Muscle of leg (tissue), 11 donors: Measurements from ENCODE around the gene CLCN1. TPM values are rescaled to one million over a fixed set of nuclear protein-coding genes. Genes with fewer than 3 reads are reported as not detected.

ENCODE experiments used
- DNase-seq: peaks from one replicate; pipeline ENCODE4 v3.0.0; 2013
- H3K27ac ChIP-seq: one replicate; pipeline ENCODE4 v1.5.1; 2013; ENCODE audit warnings: mild to moderate bottlenecking, low read length, control low read depth
- H3K27me3 ChIP-seq: one replicate; pipeline ENCODE4 v1.6.1; 2013; ENCODE audit warnings: low read length; ENCODE audit not compliant: control insufficient read depth, insufficient read depth
- H3K36me3 ChIP-seq: one replicate; pipeline ENCODE4 v1.6.1; 2013; ENCODE audit warnings: low read length; ENCODE audit not compliant: control insufficient read depth, insufficient read depth
- H3K4me1 ChIP-seq: one replicate; pipeline ENCODE4 v1.6.1; 2013; ENCODE audit warnings: low read length; ENCODE audit not compliant: control insufficient read depth, insufficient read depth
- H3K4me3 ChIP-seq: one replicate; pipeline ENCODE4 v1.5.1; 2013; ENCODE audit warnings: low read length, control low read depth
- H3K9me3 ChIP-seq: replicated peaks from 2 replicates; pipeline ENCODE4 v1.6.1; 2013; ENCODE audit warnings: low read depth, low read length; ENCODE audit not compliant: control insufficient read depth
- WGBS: methylation state at CpG from one replicate; pipeline ENCODE4 v1.1.5; 2013; ENCODE audit warnings: missing lambda C conversion rate; ENCODE audit not compliant: insufficient coverage; 5-methylcytosine and 5-hydroxymethylcytosine counted together
- polyA plus RNA-seq, 8 donors: library from polyadenylated mRNA; unstranded; fragments of 120-200 nt; gene quantifications; one replicate each; pipeline versions ENCODE4 v1.2.1 to v1.2.3, GENCODE V29; 2013; ENCODE audit warnings: inconsistent platforms in 1 of 8, low replicate concordance in 1 of 8; ENCODE audit not compliant: insufficient read length in 8 of 8, insufficient read depth in 1 of 8
- total RNA-seq: library from RNA; stranded (reverse); fragments of 120-200 nt; gene quantifications from one replicate; pipeline ENCODE4 v1.2.4, GENCODE V29; 2013

CLCN1 gene
- total and polyA plus RNA-seq, 9 donors = 0.27 to 3.1 (median 1.1) TPM

- Histone ChIP-seq H3K27me3 (no peaks in the 10 kb centered on the region), H3K36me3 (peaks cover 18% of the 10 kb centered on the region), H3K27ac (no peak overlapping the region), H3K4me1 (peaks cover 32% of the 10 kb centered on the region), H3K9me3 (no peaks in the 10 kb centered on the region), H3K4me3 (no peak overlapping the region)
- no peak for DNase-seq
- 82% methylated on average over 18 of the region's 28 CpGs for WGBS
Measured at GRCh38 chr7:143396625-143397556, 81.0 kb downstream of the CLCN1 start.

GRCh38 chr7:143397710-143398530, 82.0 kb downstream of the CLCN1 start:
- no peak for DNase-seq
- H3K4me1 ChIP-seq = peaks cover 23% of the 10 kb centered on the region
- WGBS = 81% methylated on average over 10 of the region's 16 CpGs

DNA sequence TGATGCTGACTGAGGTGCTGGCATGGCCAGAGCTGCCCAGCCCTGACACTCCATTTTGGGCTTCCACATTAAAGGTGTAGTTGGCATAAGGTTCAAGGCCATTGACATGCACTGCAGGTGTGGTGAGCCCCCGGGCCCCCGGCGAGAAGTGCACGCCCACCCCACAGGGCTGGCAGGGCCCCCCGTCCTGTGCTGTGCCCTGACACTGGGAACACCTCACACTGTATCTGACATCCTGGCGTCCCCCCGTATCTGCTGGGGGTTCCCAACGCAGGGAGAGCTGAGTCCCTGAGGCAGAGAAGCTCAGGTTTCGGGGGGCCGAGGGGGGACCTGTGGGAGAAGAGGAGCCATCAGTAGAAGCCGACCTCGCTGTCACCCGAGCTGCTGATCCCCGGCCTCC, 82.7 kb downstream of the CLCN1 start:
- Histone ChIP-seq H3K4me1 (peaks cover 16% of the 10 kb centered on the region), H3K9me3 (no peaks in the 10 kb centered on the region), H3K4me3 (no peak overlapping the region), H3K27me3 (no peaks in the 10 kb centered on the region), H3K27ac (no peak overlapping the region), H3K36me3 (peaks cover 5% of the 10 kb centered on the region)
- WGBS = 88% methylated on average over 5 of the region's 14 CpGs
- DNase-seq = no peak

More at GRCh38 chr7:143397710-143398530, 82.0 kb downstream of the CLCN1 start:
- no peaks in the 10 kb centered on the region for H3K9me3 ChIP-seq
- H3K27ac ChIP-seq = no peak overlapping the region
- no peak overlapping the region for H3K4me3 ChIP-seq
- peaks cover 10% of the 10 kb centered on the region for H3K36me3 ChIP-seq
- no peaks in the 10 kb centered on the region for H3K27me3 ChIP-seq

DNA sequence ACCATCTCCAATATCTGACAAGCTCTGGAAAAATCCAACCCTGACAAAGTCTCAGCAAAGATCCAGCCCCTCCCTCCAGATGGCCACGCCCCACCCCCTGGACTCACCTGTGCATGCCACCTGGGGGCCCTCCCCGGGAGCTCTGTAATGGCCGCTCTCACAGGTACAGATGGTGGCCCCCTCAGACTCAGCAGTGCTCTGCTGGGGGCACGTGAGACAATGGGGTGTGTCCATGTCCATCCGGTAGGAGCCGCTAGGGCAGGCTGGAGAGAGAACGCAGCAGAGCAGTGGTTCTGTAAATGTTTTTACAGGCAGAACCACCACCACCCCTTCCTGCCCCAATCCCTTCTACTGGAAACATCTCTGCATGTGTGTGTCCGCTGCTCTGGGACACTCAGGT, 83.2 kb downstream of the CLCN1 start:
- Histone ChIP-seq H3K27me3 (no peaks in the 10 kb centered on the region), H3K36me3 (peaks cover 5% of the 10 kb centered on the region), H3K4me3 (no peak overlapping the region), H3K27ac (no peak overlapping the region), H3K4me1 (peaks cover 14% of the 10 kb centered on the region), H3K9me3 (no peaks in the 10 kb centered on the region)
- 84% methylated on average over 6 of the region's 8 CpGs for WGBS
- no peak for DNase-seq

- H3K27me3 ChIP-seq = no peaks in the 10 kb centered on the region
- 90% methylated on average over 16 of the region's 20 CpGs for WGBS
Measured at GRCh38 chr7:143399642-143400041, 83.7 kb downstream of the CLCN1 start.

DNA sequence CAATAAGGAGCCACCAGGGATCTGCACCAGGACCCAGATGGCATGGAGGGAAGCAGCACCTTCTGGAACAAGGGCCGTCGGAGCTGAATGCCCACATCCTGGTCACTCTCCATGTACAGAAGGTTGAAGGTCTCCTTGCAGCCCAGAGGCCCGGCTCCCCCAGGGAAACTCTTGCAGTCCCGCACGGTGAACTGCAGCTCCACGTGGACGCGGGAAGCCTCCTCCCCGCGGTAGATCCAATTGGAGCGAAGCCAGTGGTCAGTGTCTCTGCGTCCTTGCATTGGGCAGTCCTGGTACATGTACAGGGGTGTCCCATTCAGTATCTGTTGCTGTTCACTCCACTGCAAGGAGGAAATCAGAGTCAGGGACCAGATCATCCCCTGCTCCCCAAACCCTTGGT, 85.4 kb downstream of the CLCN1 start:
- H3K4me3 ChIP-seq = no peak overlapping the region
- H3K36me3 ChIP-seq = peaks cover 5% of the 10 kb centered on the region
- no peaks in the 10 kb centered on the region for H3K27me3 ChIP-seq
- no peak overlapping the region for H3K27ac ChIP-seq
- no peaks in the 10 kb centered on the region for H3K9me3 ChIP-seq
- WGBS = 82% methylated on average over 12 of the region's 12 CpGs
- DNase-seq = no peak
- peaks cover 15% of the 10 kb centered on the region for H3K4me1 ChIP-seq

More at GRCh38 chr7:143399642-143400041, 83.7 kb downstream of the CLCN1 start:
- Histone ChIP-seq H3K9me3 (no peaks in the 10 kb centered on the region), H3K4me1 (peaks cover 14% of the 10 kb centered on the region), H3K4me3 (no peak overlapping the region), H3K36me3 (peaks cover 5% of the 10 kb centered on the region), H3K27ac (no peak overlapping the region)
- no peak for DNase-seq

Other genes starting within 250 kb of the CLCN1 start
- not detected for gene PIP, start 184.0 kb upstream of the CLCN1 start, total RNA-seq
- not detected for gene PIP, start 184.0 kb upstream of the CLCN1 start, polyA plus RNA-seq
- not detected for gene TAS2R39, start 132.7 kb upstream of the CLCN1 start, total RNA-seq
- under 1 TPM in 1 of 8 donors, not detected in 7; 0.32 TPM for gene TAS2R39, start 132.7 kb upstream of the CLCN1 start, polyA plus RNA-seq
- not detected for gene TAS2R40, start 94.1 kb upstream of the CLCN1 start, total RNA-seq
- not detected for gene TAS2R40, start 94.1 kb upstream of the CLCN1 start, polyA plus RNA-seq
- gene GSTK1, start 52.7 kb upstream of the CLCN1 start, total RNA-seq = 80.2 TPM
- gene GSTK1, start 52.7 kb upstream of the CLCN1 start, polyA plus RNA-seq = 10 to 100 TPM; 77.2 to 98.4 (median 84.7) TPM
- gene TMEM139, start 31.2 kb upstream of the CLCN1 start, total RNA-seq = 0.40 TPM
- gene TMEM139, start 31.2 kb upstream of the CLCN1 start, polyA plus RNA-seq = 1 to 10 TPM in 4 of 8 donors, under 1 TPM in 4; 0.67 to 3.9 (median 1.0) TPM
- 12.1 TPM for gene CASP2, start 27.8 kb upstream of the CLCN1 start, total RNA-seq
- gene CASP2, start 27.8 kb upstream of the CLCN1 start, polyA plus RNA-seq = 10 to 100 TPM; 18.8 to 29.1 (median 21.3) TPM
- gene FAM131B, start 46.6 kb downstream of the CLCN1 start, total RNA-seq = 1.4 TPM
- 1 to 10 TPM; 1.5 to 2.6 (median 2.0) TPM for gene FAM131B, start 46.6 kb downstream of the CLCN1 start, polyA plus RNA-seq
- gene ZYX, start 65.2 kb downstream of the CLCN1 start, total RNA-seq = 41.4 TPM
- 100 to 1,000 TPM; 181 to 290 (median 223) TPM for gene ZYX, start 65.2 kb downstream of the CLCN1 start, polyA plus RNA-seq
- gene EPHA1, start 92.7 kb downstream of the CLCN1 start, total RNA-seq = not detected
- gene EPHA1, start 92.7 kb downstream of the CLCN1 start, polyA plus RNA-seq = 1 to 10 TPM; 2.1 to 6.1 (median 4.4) TPM
- not detected for gene TAS2R60, start 127.3 kb downstream of the CLCN1 start, total RNA-seq
- gene TAS2R60, start 127.3 kb downstream of the CLCN1 start, polyA plus RNA-seq = not detected
- not detected for gene TAS2R41, start 161.8 kb downstream of the CLCN1 start, total RNA-seq
- gene TAS2R41, start 161.8 kb downstream of the CLCN1 start, polyA plus RNA-seq = not detected